ENCODE measurements around the gene THSD4. TPM values are rescaled to one million over a fixed set of nuclear protein-coding genes. Genes with fewer than 3 reads are reported as not detected.

Gene THSD4
- total RNA-seq, 4 donors from 2014 or later = 2.7 to 49.2 (median 15.8) TPM

DNA sequence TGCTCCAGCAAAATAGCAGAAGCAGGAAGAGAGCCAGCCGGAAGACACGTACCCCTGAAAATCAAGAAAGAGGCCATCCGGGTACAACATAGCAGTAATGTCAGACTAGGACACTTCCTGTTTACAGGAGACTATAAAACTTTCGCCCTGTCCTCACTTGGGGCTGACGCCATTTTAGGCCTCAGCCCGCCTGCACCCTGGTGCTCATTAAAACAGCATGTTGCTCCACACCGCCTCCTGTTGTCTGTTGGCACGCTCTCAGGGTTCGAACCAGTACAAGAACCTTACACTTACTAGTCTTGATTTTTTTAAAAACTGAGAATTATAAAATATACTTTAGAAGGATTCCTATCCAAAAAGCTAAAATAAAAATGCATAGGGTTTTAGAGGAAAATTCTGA, 535.3 kb downstream of the THSD4 start:
- TF ChIP-seq, protein P1, sequence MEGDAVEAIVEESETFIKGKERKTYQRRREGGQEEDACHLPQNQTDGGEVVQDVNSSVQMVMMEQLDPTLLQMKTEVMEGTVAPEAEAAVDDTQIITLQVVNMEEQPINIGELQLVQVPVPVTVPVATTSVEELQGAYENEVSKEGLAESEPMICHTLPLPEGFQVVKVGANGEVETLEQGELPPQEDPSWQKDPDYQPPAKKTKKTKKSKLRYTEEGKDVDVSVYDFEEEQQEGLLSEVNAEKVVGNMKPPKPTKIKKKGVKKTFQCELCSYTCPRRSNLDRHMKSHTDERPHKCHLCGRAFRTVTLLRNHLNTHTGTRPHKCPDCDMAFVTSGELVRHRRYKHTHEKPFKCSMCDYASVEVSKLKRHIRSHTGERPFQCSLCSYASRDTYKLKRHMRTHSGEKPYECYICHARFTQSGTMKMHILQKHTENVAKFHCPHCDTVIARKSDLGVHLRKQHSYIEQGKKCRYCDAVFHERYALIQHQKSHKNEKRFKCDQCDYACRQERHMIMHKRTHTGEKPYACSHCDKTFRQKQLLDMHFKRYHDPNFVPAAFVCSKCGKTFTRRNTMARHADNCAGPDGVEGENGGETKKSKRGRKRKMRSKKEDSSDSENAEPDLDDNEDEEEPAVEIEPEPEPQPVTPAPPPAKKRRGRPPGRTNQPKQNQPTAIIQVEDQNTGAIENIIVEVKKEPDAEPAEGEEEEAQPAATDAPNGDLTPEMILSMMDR (IDR thresholded peaks at IDR 0.05) = no peak
- DNase-seq (ENCODE audit: low spot score) (no peak), ATAC-seq (ENCODE audit: low FRiP score) (no peak)

DNA sequence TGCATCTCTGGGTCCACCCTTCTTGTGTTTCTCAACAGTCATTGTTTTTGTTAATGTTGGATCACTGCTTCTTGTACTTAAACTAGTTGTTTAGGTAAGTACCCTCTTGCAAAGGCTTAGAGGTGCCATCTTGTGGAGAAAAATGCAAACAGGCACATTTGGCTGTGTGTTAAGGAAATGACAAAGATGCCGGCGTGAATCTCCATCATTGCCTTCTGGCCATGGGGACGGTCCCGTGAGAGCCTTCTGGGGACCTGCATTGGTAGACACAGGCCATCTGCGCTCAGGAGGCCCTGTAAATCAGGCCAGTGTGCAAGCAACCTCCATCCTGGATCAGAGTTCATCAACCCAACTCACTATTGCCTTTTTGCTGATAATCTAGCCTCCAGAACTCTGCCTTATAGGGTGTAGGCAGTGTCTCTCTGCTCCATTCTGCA, 536.5 kb downstream of the THSD4 start:
- no peak for ATAC-seq (ENCODE audit: low FRiP score)
- TF ChIP-seq, protein P1 (IDR thresholded peaks at IDR 0.05) = no peak
- DNase-seq (ENCODE audit: low spot score) = no peak

DNA sequence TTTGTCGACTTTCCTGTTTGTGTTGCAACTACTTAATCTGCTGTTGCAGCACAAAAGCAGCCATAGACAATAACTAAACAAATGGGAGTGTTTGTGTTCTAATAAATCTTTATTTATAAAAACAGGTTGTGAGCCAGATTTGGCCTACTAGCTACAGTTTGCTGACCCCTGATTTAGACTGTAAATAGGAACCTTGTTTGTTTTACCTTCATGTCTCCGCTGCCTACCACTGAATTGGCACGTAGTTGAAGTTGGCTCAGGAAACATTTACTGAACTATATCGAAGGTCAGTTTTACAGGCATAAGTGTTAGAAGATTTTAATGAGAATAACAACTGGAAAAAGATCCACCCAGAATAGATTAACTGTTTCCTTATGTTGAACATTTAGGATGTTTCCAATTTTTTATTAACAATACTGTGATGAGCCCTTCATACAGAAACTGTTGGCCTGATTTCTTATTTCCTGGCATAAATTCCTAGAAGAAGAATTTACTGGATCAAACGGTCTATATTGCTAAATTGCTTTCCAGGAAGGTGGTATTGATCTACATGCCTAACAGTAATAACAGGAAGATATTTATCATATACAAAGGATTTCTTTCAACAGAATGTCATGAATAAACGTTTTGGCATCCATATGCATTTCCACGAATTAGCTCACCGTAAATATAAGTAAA, 538.9 kb downstream of the THSD4 start:
- DNase-seq (ENCODE audit: low spot score) (no peak), ATAC-seq (ENCODE audit: low FRiP score) (no peak)
- TF ChIP-seq, protein P1 (IDR thresholded peaks at IDR 0.05) = no peak

DNA sequence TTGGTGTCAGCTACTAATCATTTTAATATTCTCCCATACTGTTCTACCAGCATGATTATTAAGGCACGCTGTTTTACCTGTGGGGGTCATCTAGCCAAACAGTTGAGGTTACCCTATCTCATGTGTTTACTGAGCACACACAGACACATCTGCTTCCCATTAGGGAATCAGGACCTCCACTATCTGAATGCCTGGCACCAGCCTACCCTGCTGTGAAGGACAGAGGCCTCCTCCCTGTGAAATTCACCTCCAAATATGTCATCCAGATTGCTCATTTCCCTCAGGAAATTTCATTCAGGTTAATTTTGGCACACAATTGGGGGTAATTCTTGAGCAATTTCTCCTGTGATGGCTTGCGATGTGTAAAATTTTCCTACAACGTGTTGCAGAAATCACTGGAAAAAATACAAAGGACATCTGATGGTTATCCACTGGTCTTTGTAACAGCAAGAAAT, 539.5 kb downstream of the THSD4 start:
- TF ChIP-seq, protein P1 (IDR thresholded peaks at IDR 0.05) = no peak
- ATAC-seq (ENCODE audit: low FRiP score) (peak; percentile 57), DNase-seq (ENCODE audit: low spot score) (no peak)

DNA sequence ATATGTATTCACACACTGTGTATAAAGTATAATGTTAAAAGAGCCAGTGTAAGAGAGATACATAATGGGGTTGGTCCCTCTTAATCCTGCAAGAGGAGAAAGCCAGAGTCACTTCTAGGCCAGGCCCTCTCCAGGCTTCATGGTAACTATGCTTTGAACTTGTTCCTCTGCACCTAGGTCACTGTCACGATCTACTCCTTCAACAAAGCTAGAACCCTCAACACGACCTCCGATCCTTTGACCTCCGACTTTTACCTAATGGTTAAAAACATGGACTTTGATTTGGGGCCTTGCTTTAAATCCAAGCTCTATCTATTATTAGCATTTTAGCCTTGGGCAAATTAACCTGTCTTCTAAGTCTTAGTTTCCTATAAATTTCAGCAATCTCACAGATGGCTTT, 541.2 kb downstream of the THSD4 start:
- TF ChIP-seq, protein P1 (IDR thresholded peaks at IDR 0.05) = no peak
- no peak for ATAC-seq (ENCODE audit: low FRiP score)
- DNase-seq (ENCODE audit: low spot score) = no peak

DNA sequence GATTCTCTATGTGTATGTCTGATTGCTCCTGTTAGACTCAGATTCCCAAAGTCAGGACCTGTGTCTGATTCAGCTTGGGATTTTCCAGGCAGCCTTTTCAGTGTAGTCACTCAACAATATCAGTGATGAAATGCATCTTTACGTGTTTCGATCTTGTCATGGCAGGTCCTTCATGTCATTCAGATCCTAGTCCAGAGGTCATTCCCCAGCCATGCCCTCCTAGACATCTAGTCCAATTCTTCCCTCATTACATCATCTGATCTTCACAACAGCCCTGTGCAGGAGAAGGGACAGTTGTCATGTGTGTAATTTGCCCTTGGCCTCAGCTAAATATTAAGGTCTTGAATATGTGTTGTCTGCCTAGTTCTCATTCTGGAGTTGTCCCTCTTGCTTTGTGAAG, 541.9 kb downstream of the THSD4 start:
- DNase-seq (ENCODE audit: low spot score) (no peak), ATAC-seq (ENCODE audit: low FRiP score) (no peak)
- TF ChIP-seq, protein P1 (IDR thresholded peaks at IDR 0.05) = no peak

DNA sequence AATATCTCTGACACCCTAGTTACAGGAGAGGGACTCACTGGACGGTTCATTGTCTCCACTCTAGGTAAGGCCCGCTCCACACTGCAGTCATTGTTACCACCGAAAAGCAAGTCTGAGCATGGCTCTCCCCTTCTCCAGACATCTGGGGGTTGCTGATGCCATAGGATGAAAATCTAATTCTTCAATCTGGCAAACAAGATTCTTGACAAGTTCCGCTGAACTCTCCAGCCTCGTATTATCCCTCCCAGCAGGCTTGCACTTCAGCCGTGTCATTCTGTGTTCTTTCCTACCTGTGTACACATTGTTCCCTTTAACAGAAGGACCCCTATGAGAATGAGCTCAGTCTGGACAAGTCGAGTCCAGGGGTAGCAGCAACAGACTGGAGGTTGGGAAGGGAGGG, 542.8 kb downstream of the THSD4 start:
- TF ChIP-seq, protein P1 (IDR thresholded peaks at IDR 0.05) = no peak
- no peak for DNase-seq (ENCODE audit: low spot score)
- no peak for ATAC-seq (ENCODE audit: low FRiP score)
